ENCODE data around the gene SLC41A2.
A peak's percentile ranks its signal among the peaks of the same experiment; 100 is the strongest.
"Not testable (repeated sequence)": the region's sequence is repeated elsewhere in the genome, so short reads cannot be mapped to it uniquely, and the experiment has no call there.

SLC41A2 gene

DNA sequence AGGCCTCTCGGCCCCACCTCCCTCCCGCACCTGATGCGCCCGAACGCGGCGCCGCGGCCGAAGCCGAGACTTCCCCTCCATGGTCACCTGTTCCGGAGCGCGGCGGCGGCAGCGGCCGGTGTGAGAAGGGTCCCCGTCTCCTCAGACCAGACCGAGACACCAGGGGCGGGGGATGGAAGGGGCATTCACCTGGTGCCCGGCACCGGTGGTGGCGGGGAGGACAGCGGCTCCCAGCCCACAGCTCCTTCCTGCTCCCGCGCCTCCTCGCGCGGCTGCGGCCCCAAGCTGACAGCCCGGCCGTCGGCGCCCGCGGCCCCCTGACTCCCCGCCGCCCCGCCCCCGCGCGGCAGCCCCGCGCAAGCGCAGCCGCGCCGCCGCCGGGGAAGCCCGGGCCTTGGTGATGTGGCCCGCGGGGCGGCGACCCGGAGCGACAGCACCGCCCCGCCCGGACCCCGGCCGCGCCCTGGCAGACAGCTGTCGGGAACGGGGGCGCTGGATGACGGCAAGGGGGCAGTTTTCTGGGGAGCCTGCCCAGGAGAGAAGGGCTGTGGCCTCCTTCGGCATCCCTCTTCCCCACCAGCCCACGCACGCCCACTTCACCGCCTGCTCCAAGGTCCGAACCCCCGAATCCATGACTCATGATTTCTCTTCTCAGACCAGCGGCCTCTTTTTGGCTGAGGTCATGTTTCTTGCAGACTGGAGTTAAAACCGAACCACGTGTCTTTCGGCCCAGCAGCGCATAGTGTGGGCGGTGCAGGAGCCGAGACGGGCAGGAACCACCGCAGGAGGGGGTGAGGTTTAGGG lies at the start of gene SLC41A2:
Gene SLC41A2, minus strand, starts transcription at position 290 of the 804 bp plus-strand sequence. CDS start 29,763 bp downstream, outside the sequence.
- peak; percentile 81 for DNase-seq

DNA sequence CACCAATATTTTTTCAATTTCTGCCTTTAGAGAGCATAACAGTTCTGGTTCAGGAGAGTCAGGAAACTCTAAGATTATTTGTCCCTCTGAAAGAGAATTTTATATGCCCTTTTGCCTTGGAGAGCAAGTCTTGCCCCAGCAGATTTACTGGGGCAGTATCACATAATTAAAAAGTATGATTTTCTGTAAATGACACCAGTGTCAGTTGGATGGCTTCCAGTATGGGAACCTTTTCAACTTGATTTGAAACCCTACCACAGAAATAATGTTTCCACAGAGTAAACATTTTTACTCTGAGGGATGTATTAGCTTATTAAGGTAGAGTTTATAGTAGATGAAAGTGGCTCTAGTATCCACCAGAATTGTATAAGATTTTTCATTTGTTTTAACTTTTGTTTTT lies 43.4 kb upstream of the SLC41A2 start:
- no peak for DNase-seq

DNA sequence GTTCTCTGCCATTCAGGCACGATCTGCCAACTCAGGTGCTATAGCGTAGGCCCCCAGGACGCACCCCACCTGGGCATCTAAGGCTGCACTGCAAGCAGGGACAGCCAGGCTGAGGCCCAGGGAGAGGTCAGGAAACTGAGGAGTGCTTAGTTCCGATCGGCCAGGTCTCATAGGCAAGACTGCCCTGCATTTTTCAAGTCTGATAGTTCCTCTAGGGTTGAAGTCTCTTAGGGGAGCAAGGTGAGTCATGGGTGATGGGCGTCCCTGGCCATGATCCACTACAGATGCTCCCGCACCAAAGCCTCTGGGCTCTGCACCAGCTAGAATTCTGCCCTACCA lies 41.2 kb upstream of the SLC41A2 start:
- DNase-seq, result no peak

GRCh38 chr12:104998423-104999346 lies 40.6 kb upstream of the SLC41A2 start:
- DNase-seq, result peak; percentile 92

GRCh38 chr12:104997541-104997940 lies 39.5 kb upstream of the SLC41A2 start:
- DNase-seq, result no peak

DNA sequence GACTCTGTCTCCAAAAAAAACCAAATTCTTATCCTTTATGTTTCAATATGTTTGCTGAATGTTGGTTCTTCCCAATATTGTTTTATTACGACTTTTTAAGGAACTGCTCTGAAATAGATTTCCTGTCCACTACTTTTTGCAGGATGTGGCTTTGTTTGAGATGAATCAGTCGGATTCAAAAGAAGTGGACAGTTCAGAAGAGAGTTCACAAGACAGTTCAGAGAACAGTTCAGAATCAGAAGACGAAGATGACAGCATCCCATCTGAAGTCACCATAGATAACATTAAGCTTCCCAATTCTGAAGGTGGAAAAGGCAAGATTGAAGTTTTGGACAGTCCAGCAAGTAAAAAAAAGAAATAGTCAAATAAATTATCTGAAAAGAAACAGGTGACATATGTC lies 36.2 kb upstream of the SLC41A2 start:
- no peak for DNase-seq

GRCh38 chr12:104991565-104992128 lies 33.6 kb upstream of the SLC41A2 start:
- DNase-seq, result no peak

DNA sequence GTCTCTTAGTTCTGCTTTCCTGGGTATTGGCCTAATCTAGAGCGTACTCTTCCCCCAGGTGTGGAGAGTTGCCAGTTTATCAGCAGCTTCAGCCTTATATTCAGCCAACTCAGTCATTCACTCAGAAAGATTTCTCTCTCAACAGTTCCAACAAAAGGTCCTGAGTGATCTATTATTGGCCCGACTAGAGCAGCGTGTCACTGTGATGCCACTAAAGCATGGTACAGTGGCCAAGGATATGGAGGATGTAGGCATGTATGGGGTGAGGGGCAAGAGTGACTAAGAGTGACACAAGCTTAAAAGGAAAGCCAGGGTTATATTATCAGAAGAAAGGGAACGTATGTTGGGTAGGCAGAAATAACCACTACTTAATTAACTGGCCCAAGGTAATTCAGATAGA lies 32.9 kb upstream of the SLC41A2 start:
- DNase-seq, result no peak

- peak; percentile 87 for DNase-seq
Observed at GRCh38 chr12:104986022-104986941, 28.2 kb upstream of the SLC41A2 start, which contains the start of gene NOPCHAP1. Gene NOPCHAP1 (plus strand): TSS chr12:104986316. CDS start chr12:104986353, 37 bp downstream.

GRCh38 chr12:104985206-104985605 lies 27.1 kb upstream of the SLC41A2 start:
- no peak for DNase-seq

GRCh38 chr12:104977688-104978087 lies 19.6 kb upstream of the SLC41A2 start:
- not testable (repeated sequence) for DNase-seq

DNA sequence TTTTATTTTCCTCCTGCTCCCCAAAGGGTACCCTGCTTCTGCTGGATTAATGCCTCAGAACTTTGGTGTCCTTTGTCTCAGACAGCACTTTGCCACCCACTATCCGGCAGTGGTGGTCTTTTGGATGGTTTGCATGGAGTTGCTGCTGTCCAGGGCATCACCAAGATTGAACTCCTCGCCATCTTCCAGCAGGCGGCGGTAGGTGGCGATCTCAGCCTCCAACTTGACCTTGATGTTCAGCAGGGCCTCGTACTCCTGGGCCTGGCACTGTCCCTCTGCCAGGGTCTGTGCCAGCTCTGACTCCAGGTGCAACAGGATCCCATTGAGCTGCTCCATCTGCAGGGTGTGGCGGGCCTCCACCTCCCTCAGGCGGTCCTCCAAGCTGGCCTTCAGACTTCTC lies 18.6 kb upstream of the SLC41A2 start:
- no peak for DNase-seq

GRCh38 chr12:104975587-104976343 lies 17.7 kb upstream of the SLC41A2 start:
- DNase-seq, result no peak

- DNase-seq, result no peak
Observed at GRCh38 chr12:104974626-104975290, 16.7 kb upstream of the SLC41A2 start.

DNA sequence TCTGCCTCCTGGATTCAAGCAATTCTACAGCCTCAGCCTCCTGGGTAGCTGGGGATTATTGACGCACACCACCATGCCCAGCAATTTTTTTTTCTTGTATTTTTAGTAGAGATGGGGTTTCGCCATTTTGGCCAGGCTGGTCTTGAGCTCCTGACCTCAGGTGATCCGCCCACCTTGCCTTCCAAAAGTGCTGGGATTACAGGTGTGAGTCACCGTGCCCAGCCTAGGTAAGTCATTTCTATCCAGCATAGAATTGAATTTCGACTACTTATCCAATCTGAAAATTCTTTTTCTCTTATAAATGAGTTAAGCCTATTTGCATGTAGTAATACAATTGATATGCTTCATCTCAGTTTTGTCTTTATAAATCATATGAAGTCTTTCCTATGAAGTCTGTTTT lies 15.2 kb upstream of the SLC41A2 start:
- DNase-seq, result no peak

- no peak for DNase-seq
Observed at GRCh38 chr12:104971306-104971705, 13.2 kb upstream of the SLC41A2 start.

DNA sequence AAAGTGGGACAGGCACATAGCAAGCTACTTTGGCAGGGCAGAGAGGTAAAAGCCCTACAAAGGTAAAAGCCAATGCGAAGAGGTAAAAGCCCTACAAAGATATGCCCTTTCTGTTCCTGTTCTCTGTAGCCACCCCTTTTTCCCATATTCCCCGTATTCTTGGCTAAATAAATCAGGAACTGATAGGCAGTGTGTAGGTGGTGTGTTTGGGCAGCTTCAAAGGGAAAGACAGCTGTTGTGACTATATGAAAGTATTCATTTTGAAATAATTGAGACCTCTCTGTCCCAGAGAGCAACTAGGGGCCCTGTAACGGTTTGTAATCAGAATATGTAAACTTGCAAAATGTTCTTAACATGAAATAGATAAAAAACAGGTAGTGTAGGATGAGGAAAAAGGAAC lies 11.3 kb upstream of the SLC41A2 start:
- DNase-seq, result no peak

- no peak for DNase-seq
Observed at GRCh38 chr12:104966677-104967076, 8.6 kb upstream of the SLC41A2 start.

GRCh38 chr12:104964856-104965205 lies 6.7 kb upstream of the SLC41A2 start:
- DNase-seq, result no peak

GRCh38 chr12:104964167-104964855 lies 6.2 kb upstream of the SLC41A2 start:
- DNase-seq, result peak; percentile 45

All from DMS79 (cell line).